ENCODE results near the gene RNPEP. TPM values are rescaled to one million over a fixed set of nuclear protein-coding genes. Genes with fewer than 3 reads are reported as not detected.

RNPEP gene
- total RNA-seq, 2 experiments from 2014 or later = 19.9 to 20.8 TPM

DNA sequence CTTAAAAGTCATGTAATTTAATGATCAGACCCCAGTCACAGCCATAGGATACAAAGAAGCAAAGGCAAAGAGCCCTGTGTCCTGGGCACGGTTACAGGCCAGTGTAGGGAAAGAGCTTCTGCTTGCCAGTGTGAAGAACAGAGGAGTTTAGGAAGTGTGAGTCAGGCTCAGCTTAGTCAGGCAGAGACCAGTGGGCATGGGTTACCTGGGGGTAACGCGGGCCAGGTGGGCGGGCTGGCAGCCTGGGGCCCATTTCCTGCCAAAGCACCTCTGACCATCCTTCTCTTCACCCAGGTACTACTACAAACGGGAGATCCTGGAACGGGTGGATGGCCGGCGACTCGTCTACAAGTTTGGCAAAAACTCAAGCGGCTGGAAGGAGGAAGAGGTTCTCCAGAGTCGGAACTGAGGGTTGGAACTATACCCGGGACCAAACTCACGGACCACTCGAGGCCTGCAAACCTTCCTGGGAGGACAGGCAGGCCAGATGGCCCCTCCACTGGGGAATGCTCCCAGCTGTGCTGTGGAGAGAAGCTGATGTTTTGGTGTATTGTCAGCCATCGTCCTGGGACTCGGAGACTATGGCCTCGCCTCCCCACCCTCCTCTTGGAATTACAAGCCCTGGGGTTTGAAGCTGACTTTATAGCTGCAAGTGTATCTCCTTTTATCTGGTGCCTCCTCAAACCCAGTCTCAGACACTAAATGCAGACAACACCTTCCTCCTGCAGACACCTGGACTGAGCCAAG lies 32.6 kb downstream of the RNPEP start:
- CTCF ChIA-PET = interaction anchor here (1.2 kb wide), 1 partner anchor 11 kb away, joined by 3 read pairs; no protein-coding TSS in a partner anchor
- DNase-seq (no peak), ATAC-seq (ENCODE audit: poor library complexity) (no peak)
- no peak overlapping the region for H3K4me3 ChIP-seq (ENCODE audit: low read length)
- TF ChIP-seq, protein P1, sequence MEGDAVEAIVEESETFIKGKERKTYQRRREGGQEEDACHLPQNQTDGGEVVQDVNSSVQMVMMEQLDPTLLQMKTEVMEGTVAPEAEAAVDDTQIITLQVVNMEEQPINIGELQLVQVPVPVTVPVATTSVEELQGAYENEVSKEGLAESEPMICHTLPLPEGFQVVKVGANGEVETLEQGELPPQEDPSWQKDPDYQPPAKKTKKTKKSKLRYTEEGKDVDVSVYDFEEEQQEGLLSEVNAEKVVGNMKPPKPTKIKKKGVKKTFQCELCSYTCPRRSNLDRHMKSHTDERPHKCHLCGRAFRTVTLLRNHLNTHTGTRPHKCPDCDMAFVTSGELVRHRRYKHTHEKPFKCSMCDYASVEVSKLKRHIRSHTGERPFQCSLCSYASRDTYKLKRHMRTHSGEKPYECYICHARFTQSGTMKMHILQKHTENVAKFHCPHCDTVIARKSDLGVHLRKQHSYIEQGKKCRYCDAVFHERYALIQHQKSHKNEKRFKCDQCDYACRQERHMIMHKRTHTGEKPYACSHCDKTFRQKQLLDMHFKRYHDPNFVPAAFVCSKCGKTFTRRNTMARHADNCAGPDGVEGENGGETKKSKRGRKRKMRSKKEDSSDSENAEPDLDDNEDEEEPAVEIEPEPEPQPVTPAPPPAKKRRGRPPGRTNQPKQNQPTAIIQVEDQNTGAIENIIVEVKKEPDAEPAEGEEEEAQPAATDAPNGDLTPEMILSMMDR (IDR thresholded peaks at IDR 0.05) = no peak
- POLR2A ChIA-PET = no interaction called here
- Mint-ChIP-seq H3K36me3 (ENCODE audit: low read depth) (no peaks in the 10 kb centered on the region), H3K4me3 (no peak overlapping the region), H3K27ac (no peak overlapping the region), H3K4me1 (ENCODE audit: low read depth) (no peaks in the 10 kb centered on the region), H3K9me3 (no peaks in the 10 kb centered on the region), H3K27me3 (peaks cover 22% of the 10 kb centered on the region)
- no peaks in the 10 kb centered on the region for H3K36me3 ChIP-seq (ENCODE audit: insufficient read depth, low read length)
- intact Hi-C loops (cut with DNase I, micrococcal nuclease) = no loop called here
- H3K9me3 ChIP-seq (ENCODE audit: control insufficient read depth in 1 of 2, insufficient read depth in 1 of 2, low read length in 2 of 2) = peaks cover 0 to 6% of the 10 kb centered on the region in 2 experiments
- H3K27ac ChIP-seq (ENCODE audit: low read depth in 1 of 2, low read length in 2 of 2) = no peak overlapping the region
- H3K27me3 ChIP-seq (ENCODE audit: control insufficient read depth in 1 of 2, insufficient read depth in 2 of 2, low read length in 2 of 2) = no peaks in the 10 kb centered on the region
- H3K4me1 ChIP-seq (ENCODE audit: insufficient read depth, low read length) = no peaks in the 10 kb centered on the region

DNA sequence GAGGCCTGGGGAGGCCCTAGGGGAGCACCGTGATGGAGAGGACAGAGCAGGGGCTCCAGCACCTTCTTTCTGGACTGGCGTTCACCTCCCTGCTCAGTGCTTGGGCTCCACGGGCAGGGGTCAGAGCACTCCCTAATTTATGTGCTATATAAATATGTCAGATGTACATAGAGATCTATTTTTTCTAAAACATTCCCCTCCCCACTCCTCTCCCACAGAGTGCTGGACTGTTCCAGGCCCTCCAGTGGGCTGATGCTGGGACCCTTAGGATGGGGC lies 33.2 kb downstream of the RNPEP start:
- no peaks in the 10 kb centered on the region for H3K36me3 Mint-ChIP-seq (ENCODE audit: low read depth)
- no peak overlapping the region for H3K27ac Mint-ChIP-seq
- peaks cover 0 to under 1% of the 10 kb centered on the region in 2 experiments for H3K9me3 ChIP-seq (ENCODE audit: control insufficient read depth in 1 of 2, insufficient read depth in 1 of 2, low read length in 2 of 2)
- H3K4me3 ChIP-seq (ENCODE audit: low read length) = no peak overlapping the region
- H3K4me3 Mint-ChIP-seq = no peak overlapping the region
- no peaks in the 10 kb centered on the region for H3K4me1 Mint-ChIP-seq (ENCODE audit: low read depth)
- intact Hi-C loops (cut with DNase I, micrococcal nuclease) = no loop called here
- ATAC-seq (ENCODE audit: poor library complexity) (no peak), DNase-seq (no peak)
- TF ChIP-seq, protein P1 (IDR thresholded peaks at IDR 0.05) = no peak
- no peaks in the 10 kb centered on the region for H3K36me3 ChIP-seq (ENCODE audit: insufficient read depth, low read length)
- POLR2A ChIA-PET = no interaction called here
- no peaks in the 10 kb centered on the region for H3K27me3 ChIP-seq (ENCODE audit: control insufficient read depth in 1 of 2, insufficient read depth in 2 of 2, low read length in 2 of 2)
- CTCF ChIA-PET = interaction anchor here (1.2 kb wide), 1 partner anchor 12 kb away, joined by 3 read pairs; no protein-coding TSS in a partner anchor
- H3K27me3 Mint-ChIP-seq = peaks cover 22% of the 10 kb centered on the region
- no peaks in the 10 kb centered on the region for H3K9me3 Mint-ChIP-seq
- H3K27ac ChIP-seq (ENCODE audit: low read depth in 1 of 2, low read length in 2 of 2) = no peak overlapping the region
- H3K4me1 ChIP-seq (ENCODE audit: insufficient read depth, low read length) = no peaks in the 10 kb centered on the region

DNA sequence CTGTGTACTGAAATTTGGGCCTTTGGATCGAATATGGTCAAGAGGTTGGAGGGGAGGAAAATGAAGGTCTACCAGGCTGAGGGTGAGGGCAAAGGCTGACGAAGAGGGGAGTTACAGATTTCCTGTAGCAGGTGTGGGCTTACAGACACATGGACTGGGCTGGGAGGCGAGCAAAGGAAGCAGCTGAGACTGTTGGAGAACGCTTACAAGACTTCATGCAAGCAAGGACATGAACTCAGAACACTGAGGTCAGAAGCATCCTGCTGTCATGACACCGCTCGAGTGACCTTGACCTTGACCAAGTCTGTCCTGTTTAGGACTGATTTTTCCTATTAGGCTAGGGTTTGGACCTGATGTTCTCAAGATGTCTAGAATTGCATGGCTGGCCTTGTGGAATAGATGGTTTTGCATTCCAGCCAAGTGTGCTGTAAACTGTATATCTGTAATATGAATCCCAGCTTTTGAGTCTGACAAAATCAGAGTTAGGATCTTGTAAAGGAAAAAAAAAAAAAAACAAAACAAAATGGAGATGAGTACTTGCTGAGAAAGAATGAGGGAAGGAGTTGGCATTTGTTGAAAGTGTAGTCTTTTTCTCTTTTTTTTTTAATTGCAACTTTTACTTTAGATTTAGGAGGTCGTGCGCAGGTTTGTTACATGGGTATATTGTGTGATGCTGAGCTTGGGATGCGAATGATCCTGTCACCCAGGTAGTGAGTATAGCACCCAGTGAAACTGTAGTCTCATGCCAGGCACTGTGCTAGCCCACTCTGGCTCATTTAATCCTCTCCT lies 33.8 kb downstream of the RNPEP start:
- Mint-ChIP-seq H3K36me3 (ENCODE audit: low read depth) (no peaks in the 10 kb centered on the region), H3K4me3 (no peak overlapping the region), H3K27ac (no peak overlapping the region), H3K9me3 (no peaks in the 10 kb centered on the region), H3K4me1 (ENCODE audit: low read depth) (no peaks in the 10 kb centered on the region), H3K27me3 (peaks cover 22% of the 10 kb centered on the region)
- Histone ChIP-seq H3K27ac (ENCODE audit: low read depth in 1 of 2, low read length in 2 of 2) (no peak overlapping the region), H3K4me1 (ENCODE audit: insufficient read depth, low read length) (no peaks in the 10 kb centered on the region), H3K4me3 (ENCODE audit: low read length) (no peak overlapping the region), H3K36me3 (ENCODE audit: insufficient read depth, low read length) (no peaks in the 10 kb centered on the region), H3K27me3 (ENCODE audit: control insufficient read depth in 1 of 2, insufficient read depth in 2 of 2, low read length in 2 of 2) (peaks cover 0 to 2% of the 10 kb centered on the region in 2 experiments), H3K9me3 (ENCODE audit: control insufficient read depth in 1 of 2, insufficient read depth in 1 of 2, low read length in 2 of 2) (no peaks in the 10 kb centered on the region)
- DNase-seq (no peak), ATAC-seq (ENCODE audit: poor library complexity) (no peak)
- ChIA-PET CTCF (interaction anchor here (1.2 kb wide), 1 partner anchor 13 kb away, joined by 3 read pairs; no protein-coding TSS in a partner anchor), POLR2A (no interaction called here)
- intact Hi-C loops (cut with DNase I, micrococcal nuclease) = no loop called here
- TF ChIP-seq, protein P1 (IDR thresholded peaks at IDR 0.05) = no peak
